H54 (cell line): Measurements from ENCODE around the gene STRN3.
"Not testable (repeated sequence)": the region's sequence is repeated elsewhere in the genome, so short reads cannot be mapped to it uniquely, and the experiment has no call there.

Source experiments
- DNase-seq: peaks from one replicate; pipeline ENCODE4 v3.0.0; 2011; ENCODE audit warnings: low spot score, mixed read lengths; ENCODE audit not compliant: insufficient read length
- FAIRE-seq: peaks from 3 replicates; lab custom pipeline; 2011; peaks lifted over from hg19 to GRCh38; lab: Jason Lieb, UNC
- POLR2A ChIP-seq: IDR thresholded peaks from 2 replicates; pipeline ENCODE4 v1.6.1; 2011; ENCODE audit warnings: low read depth, mild to moderate bottlenecking, low read length

STRN3 gene

GRCh38 chr14:30908826-30909225, 117.4 kb downstream of the STRN3 start:
- no peak for FAIRE-seq
- no peak for TF ChIP-seq POLR2A
- DNase-seq: no peak

- no peak for TF ChIP-seq POLR2A
- FAIRE-seq (no peak), DNase-seq (no peak)
Observed at GRCh38 chr14:30907659-30908057, 118.5 kb downstream of the STRN3 start.

- TF ChIP-seq POLR2A: no peak
- DNase-seq (no peak), FAIRE-seq (no peak)
Observed at GRCh38 chr14:30906752-30907658, 119.2 kb downstream of the STRN3 start.

GRCh38 chr14:30903285-30904124, 122.7 kb downstream of the STRN3 start:
- TF ChIP-seq POLR2A: no peak
- DNase-seq (no peak), FAIRE-seq (no peak)

- not testable (repeated sequence) for FAIRE-seq, DNase-seq
Observed at GRCh38 chr14:30897121-30897520, 129.1 kb downstream of the STRN3 start.

GRCh38 chr14:30896435-30896834, 129.7 kb downstream of the STRN3 start:
- FAIRE-seq: no peak
- TF ChIP-seq POLR2A: no peak
- DNase-seq: no peak

- no peak for TF ChIP-seq POLR2A
- DNase-seq (no peak), FAIRE-seq (no peak)
Observed at GRCh38 chr14:30894923-30895515, 131.2 kb downstream of the STRN3 start.

GRCh38 chr14:30893819-30894218, 132.4 kb downstream of the STRN3 start:
- no peak for FAIRE-seq
- TF ChIP-seq POLR2A: no peak

GRCh38 chr14:30889244-30889594, 137.0 kb downstream of the STRN3 start:
- FAIRE-seq (no peak), DNase-seq (no peak)
- TF ChIP-seq POLR2A: no peak

More at GRCh38 chr14:30893819-30894218, 132.4 kb downstream of the STRN3 start:
- no peak for DNase-seq

GRCh38 chr14:30888480-30889243, 137.5 kb downstream of the STRN3 start:
- DNase-seq: no peak
- no peak for FAIRE-seq
- no peak for TF ChIP-seq POLR2A

- no peak for TF ChIP-seq POLR2A
- DNase-seq (no peak), FAIRE-seq (no peak)
Observed at GRCh38 chr14:30885840-30886740, 140.1 kb downstream of the STRN3 start.

GRCh38 chr14:30884901-30885300, 141.3 kb downstream of the STRN3 start:
- TF ChIP-seq POLR2A: no peak

More at GRCh38 chr14:30884901-30885300, 141.3 kb downstream of the STRN3 start:
- no peak for FAIRE-seq
- no peak for DNase-seq
